Astrocyte (in vitro differentiated cells and primary cell): ENCODE measurements around the gene CIB4. TPM values are rescaled to one million over a fixed set of nuclear protein-coding genes. Genes with fewer than 3 reads are reported as not detected.

Experiments used
- DNase-seq: peaks from one replicate; pipeline ENCODE4 v3.0.0-alpha.2; 2010; ENCODE audit warnings: low read depth
- FAIRE-seq: peaks from 2 replicates; lab custom pipeline; 2011; peaks lifted over from hg19 to GRCh38; lab: Jason Lieb, UNC
- H2AFZ ChIP-seq: 2 replicates; pipeline ENCODE4 v1.6.0; 2012; ENCODE audit warnings: low read depth, low read length, inconsistent platforms
- H3K27ac ChIP-seq: 2 replicates; pipeline ENCODE4 v1.5.1; 2011; ENCODE audit warnings: low read depth, low read length, inconsistent platforms
- H3K27me3 ChIP-seq: 2 replicates; pipeline ENCODE4 v1.6.0; 2011; ENCODE audit warnings: low read length, inconsistent platforms; ENCODE audit not compliant: insufficient read depth
- H3K36me3 ChIP-seq: 2 replicates; pipeline ENCODE4 v1.5.1; 2011; ENCODE audit warnings: low read length, inconsistent platforms; ENCODE audit not compliant: insufficient read depth
- H3K4me1 ChIP-seq: 2 replicates; pipeline ENCODE4 v1.5.1; 2011; ENCODE audit warnings: low read length, inconsistent platforms; ENCODE audit not compliant: insufficient read depth
- H3K4me2 ChIP-seq: 2 replicates; pipeline ENCODE4 v1.6.0; 2012; ENCODE audit warnings: low read length, inconsistent platforms
- H3K4me3 ChIP-seq: 2 replicates; pipeline ENCODE4 v1.5.1; 2011; ENCODE audit warnings: low read depth, mild to moderate bottlenecking, low read length, inconsistent platforms; ENCODE audit not compliant: insufficient read depth
- H3K79me2 ChIP-seq: 2 replicates; pipeline ENCODE4 v1.6.0; 2012; ENCODE audit warnings: mild to moderate bottlenecking, low read length, inconsistent platforms; ENCODE audit not compliant: insufficient read depth
- H3K9ac ChIP-seq: 2 replicates; pipeline ENCODE4 v1.6.0; 2012; ENCODE audit warnings: mild to moderate bottlenecking, low read length, inconsistent platforms
- H3K9me3 ChIP-seq: 2 replicates; pipeline ENCODE4 v1.5.1; 2012; ENCODE audit warnings: low read depth, mild to moderate bottlenecking, low read length, inconsistent platforms; ENCODE audit not compliant: insufficient read depth
- H4K20me1 ChIP-seq: 2 replicates; pipeline ENCODE4 v1.6.0; 2012; ENCODE audit warnings: low read length, inconsistent platforms; ENCODE audit not compliant: insufficient read depth
- H3K27ac Mint-ChIP-seq: one replicate; pipeline ENCODE4 v1.8.0; 2021; ENCODE audit warnings: mild to moderate bottlenecking, mixed read lengths; ENCODE audit not compliant: unreplicated experiment
- H3K27me3 Mint-ChIP-seq: one replicate; pipeline ENCODE4 v1.8.0; 2021; ENCODE audit warnings: low read depth, mixed read lengths; ENCODE audit not compliant: unreplicated experiment
- H3K36me3 Mint-ChIP-seq: one replicate; pipeline ENCODE4 v1.8.0; 2021; ENCODE audit warnings: low read depth, mixed read lengths; ENCODE audit not compliant: unreplicated experiment
- H3K4me1 Mint-ChIP-seq: one replicate; pipeline ENCODE4 v1.8.0; 2021; ENCODE audit warnings: low read depth, mixed read lengths; ENCODE audit not compliant: unreplicated experiment
- H3K4me3 Mint-ChIP-seq: one replicate; pipeline ENCODE4 v1.8.0; 2021; ENCODE audit warnings: mild to moderate bottlenecking, moderate library complexity, mixed read lengths; ENCODE audit not compliant: unreplicated experiment
- H3K9me3 Mint-ChIP-seq: one replicate; pipeline ENCODE4 v1.8.0; 2021; ENCODE audit warnings: mild to moderate bottlenecking, mixed read lengths; ENCODE audit not compliant: unreplicated experiment
- EZH2 ChIP-seq: IDR thresholded peaks from 2 replicates; pipeline ENCODE4 v1.6.1; 2012; ENCODE audit warnings: mild to moderate bottlenecking, low read length, inconsistent platforms; ENCODE audit not compliant: insufficient read depth
- total RNA-seq: library from RNA; stranded (reverse); gene quantifications from 2 replicates; pipeline ENCODE4 v1.2.1, GENCODE V29; 2021
- TF ChIP-seq, protein P1 (sequence below): IDR thresholded peaks from 2 replicates; pipeline ENCODE4 v1.5.1; 2011; ENCODE audit warnings: low read depth, mild to moderate bottlenecking, inconsistent platforms, low read length, moderate library complexity; ENCODE audit not compliant: insufficient read depth

The CIB4 gene
- total RNA-seq, 1 donor from 2014 or later = not detected

DNA sequence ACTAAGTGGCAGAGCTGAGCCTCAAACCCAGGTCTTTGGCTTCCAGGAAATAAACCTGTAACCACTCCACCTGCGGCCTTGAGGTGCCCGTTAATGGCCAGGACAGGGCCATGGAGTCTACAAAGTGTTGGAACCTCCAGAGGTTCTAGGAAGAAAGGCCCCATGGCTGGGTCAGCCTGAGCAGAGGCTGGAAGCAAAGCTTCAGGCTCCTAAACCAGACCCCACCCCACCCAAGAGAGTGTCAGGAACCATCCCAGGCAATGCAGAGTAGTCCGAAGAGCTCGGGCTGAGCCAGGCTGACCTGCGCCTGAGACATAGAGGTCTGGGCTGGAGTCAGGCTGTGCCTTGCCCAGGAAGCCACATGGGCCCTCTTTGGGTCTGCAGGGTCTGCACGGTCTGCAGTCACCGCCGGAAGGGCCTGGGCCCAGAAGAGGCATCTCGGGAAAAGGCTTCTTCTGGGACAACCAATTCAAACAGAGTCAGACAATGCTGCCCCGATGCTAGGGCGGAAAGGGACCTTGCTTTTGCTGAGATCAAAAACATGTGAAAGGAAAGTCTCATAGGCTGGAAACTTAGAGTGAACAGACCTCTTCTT, 6.4 kb downstream of the CIB4 start:
- no peak overlapping the region for H3K4me2 ChIP-seq
- no peak overlapping the region for H3K9ac ChIP-seq
- H3K4me3 ChIP-seq = no peak overlapping the region
- peaks cover 28% of the 10 kb centered on the region for H3K27me3 Mint-ChIP-seq
- peaks cover 21% of the 10 kb centered on the region for H3K27me3 ChIP-seq
- no peak overlapping the region for H3K4me3 Mint-ChIP-seq
- H3K36me3 ChIP-seq = no peaks in the 10 kb centered on the region
- no peaks in the 10 kb centered on the region for H3K36me3 Mint-ChIP-seq
- DNase-seq (no peak), FAIRE-seq (no peak)
- no peak for TF ChIP-seq EZH2
- TF ChIP-seq, protein P1, sequence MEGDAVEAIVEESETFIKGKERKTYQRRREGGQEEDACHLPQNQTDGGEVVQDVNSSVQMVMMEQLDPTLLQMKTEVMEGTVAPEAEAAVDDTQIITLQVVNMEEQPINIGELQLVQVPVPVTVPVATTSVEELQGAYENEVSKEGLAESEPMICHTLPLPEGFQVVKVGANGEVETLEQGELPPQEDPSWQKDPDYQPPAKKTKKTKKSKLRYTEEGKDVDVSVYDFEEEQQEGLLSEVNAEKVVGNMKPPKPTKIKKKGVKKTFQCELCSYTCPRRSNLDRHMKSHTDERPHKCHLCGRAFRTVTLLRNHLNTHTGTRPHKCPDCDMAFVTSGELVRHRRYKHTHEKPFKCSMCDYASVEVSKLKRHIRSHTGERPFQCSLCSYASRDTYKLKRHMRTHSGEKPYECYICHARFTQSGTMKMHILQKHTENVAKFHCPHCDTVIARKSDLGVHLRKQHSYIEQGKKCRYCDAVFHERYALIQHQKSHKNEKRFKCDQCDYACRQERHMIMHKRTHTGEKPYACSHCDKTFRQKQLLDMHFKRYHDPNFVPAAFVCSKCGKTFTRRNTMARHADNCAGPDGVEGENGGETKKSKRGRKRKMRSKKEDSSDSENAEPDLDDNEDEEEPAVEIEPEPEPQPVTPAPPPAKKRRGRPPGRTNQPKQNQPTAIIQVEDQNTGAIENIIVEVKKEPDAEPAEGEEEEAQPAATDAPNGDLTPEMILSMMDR = no peak
- H4K20me1 ChIP-seq = no peaks in the 10 kb centered on the region
- H3K4me1 ChIP-seq = peaks cover 6% of the 10 kb centered on the region
- H2AFZ ChIP-seq = no peak overlapping the region
- H3K27ac Mint-ChIP-seq = no peak overlapping the region
- no peak overlapping the region for H3K27ac ChIP-seq
- no peaks in the 10 kb centered on the region for H3K79me2 ChIP-seq
- H3K9me3 Mint-ChIP-seq = no peaks in the 10 kb centered on the region
- no peaks in the 10 kb centered on the region for H3K9me3 ChIP-seq
- peaks cover 13% of the 10 kb centered on the region for H3K4me1 Mint-ChIP-seq

DNA sequence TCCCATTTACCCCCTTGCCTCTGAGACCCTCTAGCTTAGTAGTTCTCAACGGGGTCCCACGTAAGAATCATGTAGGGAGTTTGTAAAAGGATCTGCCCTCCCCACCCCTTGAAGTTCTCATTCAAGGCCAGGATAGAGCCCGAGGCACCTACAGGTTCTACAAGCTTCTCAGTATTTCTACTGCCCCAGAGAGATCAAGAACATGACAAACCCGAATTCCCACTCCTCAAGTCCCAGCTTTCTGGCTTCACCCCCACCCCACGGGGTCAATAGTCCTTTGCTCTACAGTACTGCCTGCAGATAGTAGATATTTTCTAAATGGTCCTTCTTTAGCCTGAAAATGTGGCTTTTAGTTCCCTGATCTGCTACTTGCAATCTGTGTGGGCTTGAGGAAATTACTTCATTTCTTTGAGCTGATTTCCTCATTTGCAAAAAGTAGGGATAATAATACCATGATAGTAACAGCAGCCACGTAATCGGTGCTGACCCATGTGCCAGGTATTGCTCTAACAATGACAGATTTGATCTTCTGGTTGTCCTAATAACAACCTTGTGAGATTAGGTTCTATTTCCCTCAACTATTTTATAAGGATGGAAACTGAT, 7.1 kb downstream of the CIB4 start:
- Mint-ChIP-seq H3K27me3 (peaks cover 28% of the 10 kb centered on the region), H3K4me3 (no peak overlapping the region), H3K27ac (no peak overlapping the region), H3K36me3 (no peaks in the 10 kb centered on the region), H3K9me3 (no peaks in the 10 kb centered on the region), H3K4me1 (peaks cover 13% of the 10 kb centered on the region)
- Histone ChIP-seq H3K36me3 (no peaks in the 10 kb centered on the region), H3K27ac (no peak overlapping the region), H3K9ac (no peak overlapping the region), H3K4me1 (peaks cover 6% of the 10 kb centered on the region), H3K4me3 (no peak overlapping the region), H3K27me3 (peaks cover 21% of the 10 kb centered on the region), H4K20me1 (no peaks in the 10 kb centered on the region), H3K9me3 (no peaks in the 10 kb centered on the region), H3K4me2 (no peak overlapping the region), H3K79me2 (no peaks in the 10 kb centered on the region), H2AFZ (no peak overlapping the region)
- no peak for TF ChIP-seq EZH2
- TF ChIP-seq, protein P1 = no peak
- DNase-seq = no peak
- no peak for FAIRE-seq

DNA sequence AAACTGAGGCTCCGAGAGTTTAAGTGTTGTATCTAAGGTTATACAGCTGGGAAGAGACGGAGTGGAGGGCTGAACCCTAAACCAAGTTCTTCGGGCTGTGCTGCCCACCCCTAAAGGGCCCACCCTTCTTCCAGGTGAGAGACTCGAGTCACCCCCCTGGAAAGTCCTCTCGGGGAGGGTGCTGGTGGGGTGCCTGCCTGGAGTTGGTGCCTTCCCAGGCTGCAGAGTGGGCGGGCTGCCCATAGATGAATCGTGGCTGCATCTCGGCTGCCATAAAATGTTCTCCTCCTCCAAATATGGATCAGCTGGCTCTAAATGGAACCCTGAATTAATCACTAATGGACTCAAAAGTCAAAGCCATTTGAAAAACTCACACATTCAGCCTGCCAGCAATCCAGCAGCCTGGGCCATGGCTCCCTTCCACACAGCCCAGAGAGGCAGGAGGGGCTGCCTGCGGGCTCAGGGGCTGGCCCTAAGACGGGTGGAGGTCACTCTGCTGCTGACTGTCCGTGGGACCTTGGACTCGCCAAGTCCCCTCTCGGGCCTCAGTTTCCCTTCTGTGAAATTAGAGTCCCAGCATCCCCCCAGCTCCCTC, 7.7 kb downstream of the CIB4 start:
- no peaks in the 10 kb centered on the region for H3K9me3 Mint-ChIP-seq
- no peak for FAIRE-seq

More for the DNA sequence above, 7.7 kb downstream of the CIB4 start:
- no peak for DNase-seq
- Histone ChIP-seq H4K20me1 (no peaks in the 10 kb centered on the region), H3K27me3 (peaks cover 21% of the 10 kb centered on the region), H3K9me3 (no peaks in the 10 kb centered on the region), H3K9ac (no peak overlapping the region), H3K4me3 (no peak overlapping the region), H2AFZ (no peak overlapping the region), H3K27ac (no peak overlapping the region), H3K4me1 (peaks cover 6% of the 10 kb centered on the region), H3K4me2 (no peak overlapping the region), H3K36me3 (no peaks in the 10 kb centered on the region), H3K79me2 (no peaks in the 10 kb centered on the region)
- peaks cover 24% of the 10 kb centered on the region for H3K27me3 Mint-ChIP-seq
- H3K4me3 Mint-ChIP-seq = no peak overlapping the region
- TF ChIP-seq EZH2 = no peak
- TF ChIP-seq, protein P1 = no peak
- H3K27ac Mint-ChIP-seq = no peak overlapping the region
- H3K36me3 Mint-ChIP-seq = no peaks in the 10 kb centered on the region
- H3K4me1 Mint-ChIP-seq = peaks cover 13% of the 10 kb centered on the region
